Adrenal gland (tissue), 12 donors: ENCODE measurements around the gene PIGB. TPM values are rescaled to one million over a fixed set of nuclear protein-coding genes. Genes with fewer than 3 reads are reported as not detected.

Experiments
- DNase-seq, 7 donors: peaks; one replicate each; pipeline ENCODE4 v3.0.0-alpha.2; 2019 to 2020
- H3K27ac ChIP-seq, 5 donors: fragments of 200-600 bp; sonication (generic) in 4 of 5; 1 replicate in 3 of 5; 2 replicates in 2 of 5; pipeline versions ENCODE4 v1.5.1 to v1.8.0; 2016 to 2020; ENCODE audit warnings: mild to moderate bottlenecking in 1 of 5
- H3K27me3 ChIP-seq: fragments of 200-600 bp; 2 replicates; pipeline ENCODE4 v1.8.0; 2021
- H3K36me3 ChIP-seq, 2 donors: fragments of 200-600 bp; replicated peaks in 1 of 2; 1 replicate in 1 of 2; 2 replicates in 1 of 2; pipeline versions ENCODE4 v1.5.1 to v1.8.0; 2018 to 2022
- H3K4me1 ChIP-seq, 2 donors: fragments of 200-600 bp; replicated peaks in 1 of 2; 1 replicate in 1 of 2; 2 replicates in 1 of 2; pipeline versions ENCODE4 v1.5.1 to v1.8.0; 2018 to 2021
- H3K4me3 ChIP-seq, 4 donors: fragments of 200-600 bp; sonication (generic) in 3 of 4; one replicate each; pipeline ENCODE4 v1.5.1; 2016 to 2018
- H3K9me3 ChIP-seq, 3 donors: fragments of 200-600 bp; sonication (generic) in 1 of 3; replicated peaks in 1 of 3; 1 replicate in 2 of 3; 2 replicates in 1 of 3; pipeline versions ENCODE4 v1.5.1 to v1.8.0; 2016 to 2021
- CTCF ChIP-seq, 6 experiments: fragments of 450-650 bp in 4 of 6; fragments of 200-600 bp in 2 of 6; sonication (generic) in 1 of 6; IDR thresholded peaks; 1 replicate in 5 of 6; 2 replicates in 1 of 6; pipeline versions ENCODE4 v1.5.1 to v1.8.0; 2016 to 2021; ENCODE audit warnings: antibody characterized with exemption in 6 of 6, mild to moderate bottlenecking in 2 of 6, moderate library complexity in 1 of 6
- POLR2A ChIP-seq, 2 donors: fragments of 450-650 bp; IDR thresholded peaks; one replicate each; pipeline ENCODE4 v1.6.1; 2017; ENCODE audit warnings: antibody characterized with exemption in 2 of 2, mild to moderate bottlenecking in 2 of 2, moderate library complexity in 1 of 2
- WGBS, 4 donors: extraction: QIAGEN DNeasy Blood & Tissue Kit in 2 of 4; methylation state at CpG; one replicate each; pipeline versions ENCODE4 v1.1.5 to v1.1.7; 2013 to 2017; 5-methylcytosine and 5-hydroxymethylcytosine counted together
- intact Hi-C, 2 donors: fragments of 100-400 bp; cut with DNase I; formaldehyde crosslinking; loops; one replicate each; pipeline versions ENCODE4 v1.14.1 to v1.15.0; 2022 to 2023
- polyA plus RNA-seq, 3 donors: library from polyadenylated mRNA; stranded (reverse); fragments of 200-250 nt in 2 of 3; fragments of 350-450 nt in 1 of 3; fragmentation: Illumina TruSeq in 1 of 3; extraction: RNeasy Lipid Tissue Mini Kit (QIAGEN cat#74804) in 1 of 3; gene quantifications; one replicate each; pipeline ENCODE4 v1.2.3, GENCODE V29; 2013 to 2014
- total RNA-seq, 9 donors: library from RNA; depleted of rRNA in 4 of 9; stranded (reverse); fragments of >200 nt in 4 of 9; fragments of 120-200 nt in 1 of 9; fragmentation: NEBNext Ultra II Directional in 1 of 9; extraction: Animal tissue kit (Norgen Biotek cat#: 25700) in 1 of 9; gene quantifications; one replicate each; pipeline versions ENCODE4 v1.1.0 to v1.2.4, GENCODE V29; 2013 to 2023
- donor health status: healthy with polysubstance abuse.
- donor health status: Bipolar disorder and iron deficiency.
- donor health status: DM: yes; HTN: yes; CAD: no.
- donor health status: DM: no; HTN: no; CAD: no.
- donor health status: DM: no; HTN: no; CAD: no.
- donor health status: DM: yes; HTN: yes; CAD: no.

The PIGB gene
- total and polyA plus RNA-seq, 12 donors, result 9.5 to 33.8 (median 15.6) TPM

GRCh38 chr15:55379095-55379494 lies 60.1 kb downstream of the PIGB start:
- H3K4me3 ChIP-seq, result no peak overlapping the region
- peaks cover 0 to 31% of the 10 kb centered on the region in 2 donors for H3K36me3 ChIP-seq
- no peaks in the 10 kb centered on the region for H3K27me3 ChIP-seq
- H3K4me1 ChIP-seq, result no peaks in the 10 kb centered on the region
- H3K9me3 ChIP-seq, result no peaks in the 10 kb centered on the region
- H3K27ac ChIP-seq, result no peak overlapping the region
- TF ChIP-seq CTCF (IDR thresholded peaks at IDR 0.05) (no peak), POLR2A (IDR thresholded peaks at IDR 0.05) (no peak)
- WGBS, 4 donors, result 82 to 89% (median 85%) methylated on average over 5 of the region's 5 CpGs
- intact Hi-C loops, result no loop called here
- DNase-seq, result no peak

GRCh38 chr15:55381595-55381994 lies 62.6 kb downstream of the PIGB start:
- H3K4me3 ChIP-seq, result no peak overlapping the region
- no peaks in the 10 kb centered on the region for H3K27me3 ChIP-seq
- H3K27ac ChIP-seq, result no peak overlapping the region
- no peaks in the 10 kb centered on the region for H3K4me1 ChIP-seq
- peaks cover 0 to 30% of the 10 kb centered on the region in 2 donors for H3K36me3 ChIP-seq
- H3K9me3 ChIP-seq, result no peaks in the 10 kb centered on the region
- intact Hi-C loops, result no loop called here
- TF ChIP-seq CTCF (IDR thresholded peaks at IDR 0.05) (no peak), POLR2A (IDR thresholded peaks at IDR 0.05) (no peak)
- no peak for DNase-seq

GRCh38 chr15:55383687-55384086 lies 64.7 kb downstream of the PIGB start:
- Histone ChIP-seq H3K27ac (no peak overlapping the region), H3K36me3 (peaks cover 0 to 20% of the 10 kb centered on the region in 2 donors)
- intact Hi-C loops, result no loop called here

GRCh38 chr15:55387027-55387426 lies 68.0 kb downstream of the PIGB start:
- Histone ChIP-seq H3K27ac (no peak overlapping the region), H3K27me3 (no peaks in the 10 kb centered on the region), H3K9me3 (no peaks in the 10 kb centered on the region), H3K4me1 (peaks cover 0 to 3% of the 10 kb centered on the region in 2 donors), H3K36me3 (peaks cover 0 to 9% of the 10 kb centered on the region in 2 donors), H3K4me3 (no peak overlapping the region)
- DNase-seq, result no peak
- no peak for TF ChIP-seq POLR2A (IDR thresholded peaks at IDR 0.05)
- no peak for TF ChIP-seq CTCF (IDR thresholded peaks at IDR 0.05)
- intact Hi-C loops, result no loop called here

More at GRCh38 chr15:55383687-55384086, 64.7 kb downstream of the PIGB start:
- TF ChIP-seq CTCF (IDR thresholded peaks at IDR 0.05) (no peak), POLR2A (IDR thresholded peaks at IDR 0.05) (no peak)
- Histone ChIP-seq H3K4me1 (no peaks in the 10 kb centered on the region), H3K27me3 (no peaks in the 10 kb centered on the region), H3K4me3 (no peak overlapping the region), H3K9me3 (no peaks in the 10 kb centered on the region)
- WGBS, 4 donors, result 98 to 100% (median 100%) methylated on average over 2 of the region's 2 CpGs
- no peak for DNase-seq
